GM18873 (cell line): ENCODE measurements around the gene WDR47.
"Not testable (repeated sequence)": the region's sequence is repeated elsewhere in the genome, so short reads cannot be mapped to it uniquely, and the experiment has no call there.

Source experiments
- ATAC-seq: cut with Tn5 transposase; IDR thresholded peaks from one replicate; pipeline ENCODE4 v1.9.1; 2021; ENCODE audit warnings: mild to moderate bottlenecking, moderate library complexity, moderate number of reproducible peaks; ENCODE audit not compliant: unreplicated experiment, low FRiP score

WDR47 gene

DNA sequence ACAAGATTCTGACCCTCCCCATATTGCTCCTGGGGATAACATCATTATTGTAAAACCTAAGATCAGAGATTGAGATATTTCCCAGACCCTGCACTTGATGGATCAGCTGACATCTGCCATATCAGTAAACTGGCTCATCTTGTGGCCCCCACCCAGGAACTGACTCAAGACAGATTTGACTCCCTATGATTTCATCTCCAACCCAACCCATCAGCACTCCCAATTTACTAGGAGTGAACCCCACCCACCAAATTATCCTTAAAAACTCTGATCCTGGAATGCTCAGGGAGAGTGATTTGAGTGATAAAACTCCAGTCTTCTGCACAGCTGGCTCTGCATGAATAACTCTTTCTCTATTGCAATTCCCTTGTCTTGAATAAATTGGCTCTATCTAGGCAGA, 72.6 kb downstream of the WDR47 start:
- no peak for ATAC-seq

DNA sequence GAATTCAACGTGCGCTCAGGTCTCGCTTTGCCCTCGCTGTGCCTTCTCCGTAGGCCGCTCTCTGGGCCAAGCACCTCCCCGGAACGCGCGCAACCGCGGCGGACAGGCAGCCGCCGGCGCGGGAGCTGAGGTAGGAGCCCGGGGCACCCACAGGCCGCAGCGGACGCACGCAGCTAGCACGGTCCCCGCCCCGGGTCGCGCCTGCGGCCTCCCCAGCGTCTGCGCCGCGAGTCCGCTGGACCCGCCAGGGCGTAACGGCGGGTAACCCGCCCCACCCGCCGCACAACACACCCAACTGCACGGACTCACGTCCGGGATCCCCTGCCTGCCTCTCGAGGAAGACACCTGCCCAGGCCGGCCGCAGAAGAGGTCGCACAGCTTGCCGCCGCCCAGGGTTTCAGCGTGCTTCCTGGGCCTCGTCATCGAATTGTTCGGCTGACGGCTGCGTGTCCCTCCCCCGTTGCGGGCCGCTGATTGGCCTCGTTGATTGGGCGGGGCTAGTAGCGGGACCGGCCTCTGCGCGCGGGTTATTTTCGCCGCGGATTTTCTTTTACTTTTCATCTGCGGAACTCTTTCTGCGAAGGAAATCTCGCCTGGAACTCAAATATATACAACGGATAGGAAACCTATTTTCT, 78.7 kb downstream of the WDR47 start, which contains the start of gene CLCC1:
CLCC1 (minus strand) TSS at position 433 of the 635 bp plus-strand sequence. CDS start 13,047 bp downstream, outside the sequence.
- ATAC-seq = peak; percentile 86

DNA sequence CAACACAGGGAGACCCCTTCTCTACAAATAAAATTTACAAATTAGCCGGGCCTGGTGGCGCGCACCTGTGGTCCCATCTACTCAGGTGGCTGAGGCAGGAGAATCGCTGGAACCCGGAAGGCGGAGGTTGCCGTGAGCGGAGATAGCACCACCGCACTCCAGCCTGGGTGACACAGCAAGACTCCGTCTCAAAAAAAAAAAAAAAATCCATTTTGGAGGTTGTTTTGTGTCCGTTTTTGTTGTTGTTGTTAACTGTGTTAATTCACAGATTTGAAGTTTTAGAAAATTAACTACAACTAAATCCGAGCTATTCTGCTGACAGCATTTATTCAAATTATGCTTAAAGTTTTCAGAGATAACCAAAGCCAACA, 79.2 kb downstream of the WDR47 start:
- no peak for ATAC-seq

DNA sequence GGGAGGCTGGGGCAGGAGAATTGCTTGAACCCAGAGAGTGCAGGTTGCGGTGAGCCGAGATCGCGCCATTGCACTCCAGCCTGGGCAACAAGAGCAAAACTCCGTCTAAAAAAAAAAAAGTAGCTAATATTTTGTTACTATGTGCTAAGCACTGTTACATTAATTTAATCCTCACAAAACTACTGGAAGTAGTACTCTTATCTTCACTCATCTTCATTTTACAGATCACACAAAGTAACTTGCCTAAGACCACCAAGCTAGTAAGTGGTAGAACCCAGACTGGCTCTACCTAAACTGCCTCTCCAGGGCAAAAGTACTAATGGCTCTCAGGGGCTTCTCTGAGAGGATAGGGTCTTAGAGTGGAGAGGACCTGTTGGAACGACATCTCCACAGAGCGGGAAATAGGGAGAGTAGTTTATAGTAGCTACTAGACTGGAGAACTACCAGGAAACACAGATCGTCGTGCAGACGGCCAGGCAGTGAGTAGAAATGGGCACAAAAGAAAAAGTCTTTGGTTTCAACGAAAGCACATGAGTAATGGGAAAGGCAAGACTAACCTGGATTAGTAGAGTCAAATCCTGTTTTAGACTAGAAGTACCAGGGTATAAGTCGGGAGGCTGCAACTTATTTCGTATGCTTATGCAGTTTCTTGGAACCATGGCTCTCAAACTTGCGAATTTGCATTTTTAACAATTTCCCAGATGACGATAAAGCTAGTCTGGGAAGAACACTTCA, 80.0 kb downstream of the WDR47 start:
- no peak for ATAC-seq

DNA sequence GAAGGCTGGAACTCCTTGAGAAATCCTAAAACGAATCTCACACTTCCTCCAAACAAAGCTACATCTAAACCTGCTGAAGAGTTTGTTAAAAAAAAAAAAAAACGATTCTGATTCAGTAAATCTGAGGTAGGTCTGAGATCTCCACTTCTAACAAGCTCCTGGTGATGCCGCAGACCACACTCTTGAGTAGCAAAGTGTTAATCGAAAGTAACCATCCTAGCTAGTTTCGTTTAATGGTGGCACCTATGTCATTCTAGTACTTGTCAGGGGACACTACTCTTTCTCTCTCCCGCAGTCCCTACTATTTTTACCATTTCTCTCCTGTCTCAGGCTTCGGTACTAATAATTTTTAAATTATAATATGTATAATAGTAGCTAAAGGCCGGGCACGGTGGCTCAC, 80.7 kb downstream of the WDR47 start:
- ATAC-seq = no peak

DNA sequence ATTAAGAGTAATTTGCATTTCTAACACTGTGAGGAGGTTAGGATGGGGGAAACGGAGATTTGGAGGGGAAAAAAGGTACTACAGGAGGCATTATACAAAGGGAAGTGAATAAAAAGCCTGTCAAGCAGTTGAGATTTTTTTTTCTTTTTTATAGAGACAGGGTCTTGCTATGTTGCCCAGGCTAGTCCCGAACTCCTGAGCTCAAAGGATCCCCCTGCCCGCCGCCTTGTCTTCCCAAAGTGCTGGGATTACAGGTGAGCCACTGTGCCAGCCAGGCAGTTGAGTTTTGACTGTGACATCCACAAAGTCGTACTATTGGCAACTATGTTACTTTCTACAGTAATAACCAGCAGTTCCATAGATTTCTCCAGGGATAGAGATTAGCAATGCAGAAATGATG, 81.2 kb downstream of the WDR47 start:
- no peak for ATAC-seq

DNA sequence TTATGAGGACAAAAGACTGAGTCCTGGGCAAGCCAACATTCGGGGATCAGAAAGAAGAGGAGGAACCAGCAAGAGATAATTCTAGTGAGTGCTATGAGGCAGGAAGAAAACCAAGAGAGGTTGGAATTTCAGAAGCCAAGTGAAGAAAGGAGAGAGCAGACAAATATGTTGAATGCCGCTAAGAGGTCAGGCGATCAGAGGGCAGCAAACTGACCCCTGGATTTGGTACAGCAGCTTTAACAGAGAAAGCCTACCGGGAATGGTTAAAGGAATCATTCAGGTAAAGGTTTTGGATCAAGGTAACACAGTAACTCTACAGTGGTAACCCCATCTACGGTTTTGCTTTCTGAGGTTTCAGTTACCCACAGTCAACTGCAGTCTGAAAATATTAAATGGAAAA, 84.0 kb downstream of the WDR47 start:
- no peak for ATAC-seq

DNA sequence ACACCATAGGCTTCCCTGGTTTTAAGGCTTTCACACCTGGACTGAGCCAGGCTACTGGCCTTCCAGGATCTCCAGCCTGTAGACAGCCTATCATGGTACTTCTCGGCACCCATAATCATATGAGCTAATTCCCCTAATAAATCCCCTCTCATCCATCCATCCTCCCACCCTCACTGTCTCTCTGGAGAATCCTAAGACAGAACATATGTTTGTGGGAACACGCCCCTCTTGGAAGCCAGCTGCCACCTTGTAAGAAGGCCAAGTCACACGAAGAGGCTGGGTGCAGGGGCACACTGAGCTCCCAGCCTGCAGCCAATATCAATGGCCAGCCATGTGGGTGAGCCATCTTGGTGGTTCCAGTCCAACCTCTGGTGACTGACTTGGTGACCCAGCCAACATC, 86.0 kb downstream of the WDR47 start:
- ATAC-seq = no peak

DNA sequence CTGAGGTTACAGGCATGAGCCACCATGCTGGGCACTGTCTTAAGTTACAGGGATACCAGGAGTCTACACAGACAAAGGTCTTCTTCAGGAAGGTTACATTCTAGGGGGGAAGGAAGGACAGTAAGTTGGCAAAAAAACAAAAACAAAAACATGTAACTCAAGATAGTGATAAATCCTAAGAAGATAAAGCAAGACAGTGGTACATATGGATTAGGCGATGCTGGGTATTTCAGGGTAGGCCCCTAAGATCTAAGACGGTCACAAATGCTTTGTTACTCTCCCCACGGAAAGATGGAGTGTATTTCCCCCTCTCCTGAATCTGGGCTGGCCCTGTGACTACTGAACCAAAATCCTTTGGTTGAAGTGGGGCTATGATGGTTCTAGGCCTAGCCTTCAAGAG, 86.8 kb downstream of the WDR47 start:
- ATAC-seq = no peak

DNA sequence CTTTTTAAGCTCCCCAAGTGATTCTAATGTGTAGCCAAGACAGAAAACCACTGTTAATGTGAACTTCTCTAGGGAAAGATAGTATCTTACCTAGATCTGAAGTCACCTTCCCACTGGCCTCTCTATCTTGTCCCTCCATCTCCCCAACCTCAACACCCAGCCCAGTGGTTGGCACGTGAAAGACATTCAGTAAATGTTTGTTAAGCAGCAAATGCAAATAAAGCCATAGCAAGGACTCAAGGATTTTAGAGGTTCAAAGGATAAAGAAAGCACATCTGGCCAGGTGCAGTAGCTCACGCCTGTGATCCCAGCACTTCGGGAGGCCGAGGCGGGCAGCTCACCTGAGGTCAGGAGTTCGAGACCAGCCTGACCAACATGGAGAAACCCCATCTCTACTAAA, 88.5 kb downstream of the WDR47 start:
- ATAC-seq = no peak

DNA sequence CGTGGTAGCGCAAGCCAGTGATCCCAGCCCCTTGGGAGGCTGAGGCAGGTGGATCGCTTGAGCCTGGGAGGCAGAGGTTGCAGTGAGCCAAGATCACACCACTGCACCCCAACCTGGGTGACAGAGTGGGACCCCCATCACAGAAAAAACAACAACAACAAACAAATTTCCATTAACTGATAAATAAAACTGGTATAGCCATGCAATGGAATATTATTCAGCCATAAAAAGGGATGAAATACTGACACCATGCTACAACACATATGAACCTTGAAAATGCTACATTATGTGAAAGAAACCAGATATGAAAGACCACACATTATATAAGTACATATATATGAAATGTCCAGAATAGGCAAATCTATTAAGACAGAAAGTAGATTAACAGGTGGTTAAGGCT, 90.7 kb downstream of the WDR47 start:
- ATAC-seq = no peak

DNA sequence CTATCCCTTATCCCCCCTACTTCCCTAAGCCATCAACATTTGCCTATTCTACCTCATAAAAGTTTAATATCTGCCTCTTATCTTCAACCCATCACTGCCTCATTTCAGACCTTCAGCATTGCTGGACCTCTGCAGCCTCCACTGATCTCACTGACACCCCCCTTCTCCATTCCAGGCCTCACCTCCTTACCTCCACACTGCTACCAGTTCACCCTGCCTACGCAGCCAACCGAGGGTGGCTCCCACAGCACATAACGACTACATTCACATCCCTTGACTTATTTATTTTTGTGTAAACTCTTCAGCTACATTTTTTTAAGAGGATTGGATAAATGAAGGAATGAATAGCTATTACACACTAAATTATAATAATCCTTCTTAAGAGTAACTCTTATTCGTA, 92.9 kb downstream of the WDR47 start:
- no peak for ATAC-seq

DNA sequence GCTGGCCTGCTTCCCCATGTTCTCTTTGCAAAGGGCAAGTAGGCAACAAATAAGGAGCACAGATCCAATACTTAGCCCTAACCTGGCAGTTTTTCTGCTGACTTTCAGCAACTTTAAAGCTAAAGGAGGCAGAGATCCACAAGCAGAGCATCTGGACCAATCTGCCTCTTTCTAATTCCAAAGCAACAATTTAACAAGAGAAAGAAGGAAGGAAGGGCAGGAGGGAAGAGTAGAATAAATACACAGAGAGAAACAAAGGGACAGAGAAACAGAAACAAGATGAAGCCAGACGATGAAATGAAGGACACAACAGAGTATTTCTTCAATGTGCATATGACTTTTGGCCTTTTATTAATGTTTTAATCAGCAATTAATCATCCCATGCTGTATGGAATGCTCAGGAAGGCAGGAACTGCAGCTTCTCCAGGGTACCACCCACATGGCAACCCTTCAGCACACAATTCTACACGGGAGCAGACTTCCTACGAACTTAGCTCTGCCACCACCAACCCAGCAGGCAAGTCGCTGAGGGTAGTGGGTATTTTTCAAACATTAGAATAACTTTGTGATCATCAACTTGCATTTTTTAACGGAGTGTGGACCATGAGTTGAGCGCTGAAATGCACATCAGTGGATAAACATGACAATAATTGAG, 93.9 kb downstream of the WDR47 start:
- ATAC-seq = no peak

DNA sequence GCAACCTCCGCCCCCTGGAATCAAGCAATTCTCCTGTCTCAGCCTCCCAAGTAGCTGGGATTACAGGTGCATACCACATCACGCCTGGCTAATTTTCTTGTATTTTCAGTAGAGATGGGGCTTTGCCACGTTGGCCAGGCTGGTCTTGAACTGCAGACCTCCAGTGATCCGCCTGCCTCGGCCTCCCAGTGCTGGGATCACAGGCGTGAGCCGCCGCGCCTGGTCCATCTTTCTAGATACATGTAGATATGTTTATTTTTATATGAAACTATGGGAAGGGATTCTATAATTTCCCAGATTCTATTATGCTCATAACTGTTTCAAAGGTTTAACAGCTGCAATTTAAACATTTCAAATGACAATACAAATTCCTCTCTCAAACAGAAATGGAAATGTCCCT, 105.7 kb downstream of the WDR47 start:
- no peak for ATAC-seq

DNA sequence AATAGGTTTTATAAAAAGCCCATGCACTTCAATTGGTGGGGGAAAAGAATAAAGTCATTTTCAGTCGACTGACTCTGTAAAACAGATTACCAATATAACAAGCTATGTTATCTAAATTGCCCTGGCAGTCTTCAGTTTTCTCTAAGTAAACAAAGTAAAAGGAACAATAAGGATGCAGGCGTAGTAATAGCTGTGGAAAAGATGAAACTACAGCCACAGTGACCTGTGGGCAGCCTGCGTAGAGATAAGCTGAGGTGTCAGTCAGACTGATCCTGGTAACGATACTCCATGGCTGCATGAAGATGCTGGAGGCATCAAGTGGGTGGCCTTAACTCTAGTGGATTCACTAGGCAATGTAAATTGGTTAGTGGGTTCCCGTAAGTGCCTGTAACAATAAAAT, 108.0 kb downstream of the WDR47 start:
- no peak for ATAC-seq

DNA sequence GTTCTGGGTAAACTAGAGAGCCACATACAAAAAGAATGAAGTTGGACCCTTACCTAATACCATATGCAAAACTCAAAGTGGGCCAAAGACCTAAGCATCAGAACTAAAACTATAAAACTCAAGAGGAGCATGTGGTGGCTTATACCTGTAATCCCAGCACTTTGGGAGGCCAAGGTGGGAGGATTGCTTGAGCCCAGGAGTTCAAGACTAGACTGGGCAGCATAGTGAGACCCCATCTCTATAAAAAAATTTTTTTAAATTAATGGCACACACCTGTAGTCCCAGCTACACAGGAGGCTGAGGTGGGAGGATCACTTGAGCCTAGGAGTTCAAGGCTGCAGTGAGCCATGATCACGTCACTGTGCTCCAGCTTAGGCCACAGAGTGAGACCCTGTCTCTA, 114.3 kb downstream of the WDR47 start:
- not testable (repeated sequence) for ATAC-seq

DNA sequence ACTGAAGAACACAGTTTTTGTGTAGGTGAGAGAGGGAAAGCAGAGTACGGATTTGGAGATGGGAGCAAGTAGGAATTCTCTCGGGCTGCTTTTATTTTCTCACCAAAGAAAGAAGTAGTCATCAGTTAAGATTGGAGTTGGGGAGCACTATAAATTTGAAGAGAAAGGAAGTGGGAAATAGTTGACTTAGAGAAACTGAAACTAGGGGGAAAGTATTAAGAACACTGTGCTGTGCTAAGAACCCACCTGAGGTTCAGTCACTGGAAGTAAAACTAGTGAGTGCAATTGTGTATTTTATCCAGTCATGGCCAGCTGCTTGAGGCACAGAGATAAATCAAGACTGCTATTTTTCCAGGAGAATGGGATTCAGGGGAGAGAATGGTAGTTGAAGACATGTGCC, 116.0 kb downstream of the WDR47 start:
- no peak for ATAC-seq
